HepG2 (cell line): ENCODE measurements around the gene IPP. TPM values are rescaled to one million over a fixed set of nuclear protein-coding genes. Genes with fewer than 3 reads are reported as not detected.

Experiments used
- ATAC-seq: fragments of 200-7000 bp; cut with Tn5 transposase; 3 replicates; pipeline ENCODE4 v1.9.1; 2020; ENCODE audit warnings: mild to moderate bottlenecking, moderate library complexity
- BruUV-seq: library from RNA; stranded (reverse); fragments of 400-500 nt; replicated peaks from 2 replicates; lab custom pipeline; 2021; lab: Mats Ljungman, UMichigan
- CTCF ChIA-PET: fragments of 300-600 bp; formaldehyde crosslinking; extraction: SDS; loops from one replicate; lab custom pipeline; 2021; ENCODE audit warnings: low total read pairs, inconsistent platforms, low intra/inter-chr PET ratio; lab: Yijun Ruan, JAX
- POLR2A ChIA-PET: fragments of 350-600 bp; sonication (Branson Sonifier 250); formaldehyde crosslinking; loops from one replicate; lab custom pipeline; 2020; ENCODE audit warnings: antibody characterized with exemption, inconsistent platforms; lab: Yijun Ruan, JAX
- DNase-seq: peaks from one replicate; pipeline ENCODE4 v3.0.0-alpha.2; 2015; ENCODE audit warnings: low spot score
- FAIRE-seq: peaks from 3 replicates; lab custom pipeline; 2011; peaks lifted over from hg19 to GRCh38; lab: Jason Lieb, UNC
- H2AFZ ChIP-seq: one replicate; pipeline ENCODE4 v1.6.1; 2011; ENCODE audit warnings: low read length, inconsistent platforms
- H3K27ac ChIP-seq: fragments of 300-600 bp; 3 replicates; pipeline ENCODE4 v1.8.0; 2011; ENCODE audit warnings: mixed run types, mild to moderate bottlenecking, mixed read lengths, low read length, inconsistent platforms; ENCODE audit not compliant: insufficient read depth; ENCODE audit errors: extremely low read length
- H3K27me3 ChIP-seq, 2 experiments: fragments of 200-600 bp in 1 of 2; 2 replicates in 1 of 2; 3 replicates in 1 of 2; pipeline versions ENCODE4 v1.6.0 to v1.8.0; 2011; ENCODE audit warnings: low read length in 2 of 2, mild to moderate bottlenecking in 2 of 2, moderate library complexity in 2 of 2, inconsistent platforms in 1 of 2; ENCODE audit not compliant: insufficient read depth in 2 of 2, control insufficient read depth in 1 of 2
- H3K36me3 ChIP-seq, 2 experiments: fragments of 200-600 bp in 1 of 2; replicated peaks in 1 of 2; 2 replicates in 1 of 2; 3 replicates in 1 of 2; pipeline versions ENCODE4 v1.5.1 to v1.8.0; 2011; ENCODE audit warnings: low read length in 2 of 2, inconsistent platforms in 1 of 2; ENCODE audit not compliant: insufficient read depth in 2 of 2, control insufficient read depth in 1 of 2
- H3K4me1 ChIP-seq: 2 replicates; pipeline ENCODE4 v1.5.1; 2012; ENCODE audit warnings: low read length, inconsistent platforms; ENCODE audit not compliant: insufficient read depth
- H3K4me2 ChIP-seq: 2 replicates; pipeline ENCODE4 v1.6.0; 2011; ENCODE audit warnings: low read depth, low read length, inconsistent platforms
- H3K4me3 ChIP-seq, 3 experiments: fragments of 200-600 bp in 1 of 3; sonication (generic), shearing (Covaris generic) in 1 of 3; replicated peaks in 1 of 3; 2 replicates each; pipeline ENCODE4 v1.5.1; 2011 to 2016; ENCODE audit warnings: low read length in 3 of 3, inconsistent platforms in 2 of 3, low read depth in 2 of 3, mild to moderate bottlenecking in 2 of 3, control low read depth in 1 of 3, mixed read lengths in 1 of 3; ENCODE audit not compliant: insufficient read depth in 1 of 3
- H3K79me2 ChIP-seq: one replicate; pipeline ENCODE4 v1.6.1; 2011; ENCODE audit warnings: low read length, inconsistent platforms; ENCODE audit not compliant: insufficient read depth
- H3K9ac ChIP-seq: 2 replicates; pipeline ENCODE4 v1.6.0; 2011; ENCODE audit warnings: mild to moderate bottlenecking, low read depth, low read length, inconsistent platforms; ENCODE audit not compliant: insufficient read depth
- H3K9me3 ChIP-seq: 2 replicates; pipeline ENCODE4 v1.5.1; 2012; ENCODE audit warnings: mild to moderate bottlenecking, low read length
- H4K20me1 ChIP-seq: 2 replicates; pipeline ENCODE4 v1.6.0; 2011; ENCODE audit warnings: inconsistent platforms, mild to moderate bottlenecking, low read length, moderate library complexity; ENCODE audit not compliant: insufficient read depth
- EEA1 ChIP-seq: sonication (generic); formaldehyde crosslinking; IDR thresholded peaks from 2 replicates; pipeline ENCODE4 v1.5.1; 2020; ENCODE audit warnings: mild to moderate bottlenecking, missing genetic modification reagents, borderline replicate concordance
- ETV6 ChIP-seq: sonication (generic); formaldehyde crosslinking; conservative IDR thresholded peaks from 2 replicates; pipeline ENCODE4 v1.4.0; 2020; ENCODE audit warnings: missing genetic modification reagents
- FOXK2 ChIP-seq: fragments of 450-650 bp; IDR thresholded peaks from 2 replicates; pipeline ENCODE4 v1.6.1; 2016
- GATAD1 ChIP-seq: IDR thresholded peaks from 2 replicates; pipeline ENCODE4 v1.6.1; 2016; ENCODE audit warnings: missing genetic modification reagents, missing compliant biosample characterization
- HDAC1 ChIP-seq: sonication (generic); formaldehyde crosslinking; IDR thresholded peaks from 2 replicates; pipeline ENCODE4 v1.5.1; 2020; ENCODE audit warnings: mild to moderate bottlenecking, missing genetic modification reagents
- KMT2A ChIP-seq: sonication (generic); formaldehyde crosslinking; IDR thresholded peaks from 2 replicates; pipeline ENCODE4 v1.4.0; 2020; ENCODE audit warnings: missing genetic modification reagents
- PAX8 ChIP-seq: sonication (generic); formaldehyde crosslinking; IDR thresholded peaks from 2 replicates; pipeline ENCODE4 v1.8.0; 2022; ENCODE audit warnings: mild to moderate bottlenecking, missing genetic modification reagents, borderline replicate concordance
- SAFB2 ChIP-seq: sonication (generic); formaldehyde crosslinking; IDR thresholded peaks from 2 replicates; pipeline ENCODE4 v1.5.1; 2020; ENCODE audit warnings: missing genetic modification reagents, low read depth, mild to moderate bottlenecking, borderline replicate concordance
- SMARCE1 ChIP-seq: fragments of 450-650 bp; IDR thresholded peaks from 2 replicates; pipeline ENCODE4 v1.6.1; 2017; ENCODE audit warnings: borderline replicate concordance
- U2AF1 ChIP-seq: fragments of 200-400 bp; formaldehyde crosslinking; optimal IDR thresholded peaks from 2 replicates; pipeline ENCODE3; 2017; ENCODE audit warnings: mild to moderate bottlenecking, low read depth, low read length
- ZNF576 ChIP-seq: sonication (generic); formaldehyde crosslinking; IDR thresholded peaks from 2 replicates; pipeline ENCODE4 v1.4.0; 2020; ENCODE audit warnings: mild to moderate bottlenecking, missing genetic modification reagents
- ZNF710 ChIP-seq: sonication (generic); formaldehyde crosslinking; IDR thresholded peaks from 2 replicates; pipeline ENCODE4 v1.5.0; 2020; ENCODE audit warnings: mild to moderate bottlenecking, missing genetic modification reagents, borderline replicate concordance
- ZNF816 ChIP-seq: sonication (generic); formaldehyde crosslinking; IDR thresholded peaks from 2 replicates; pipeline ENCODE4 v1.8.0; 2022; ENCODE audit warnings: missing genetic modification reagents, mild to moderate bottlenecking, borderline replicate concordance
- ZUFSP ChIP-seq: sonication (generic); formaldehyde crosslinking; IDR thresholded peaks from 2 replicates; pipeline ENCODE4 v1.9.0; 2021; ENCODE audit warnings: missing genetic modification reagents, mild to moderate bottlenecking, borderline replicate concordance
- WGBS: methylation state at CpG from one replicate; pipeline ENCODE4 v1.1.6; 2017; ENCODE audit warnings: low lambda C conversion rate; 5-methylcytosine and 5-hydroxymethylcytosine counted together
- in situ Hi-C: cut with HindIII; loops from 2 replicates; pipeline ENCODE4 v1.10.0; 2017; ENCODE audit warnings: low pct_unique_long_range_greater_than_20kb; ENCODE audit not compliant: extremely low pct_ligation_motif_present
- intact Hi-C: fragments of 100-400 bp; cut with micrococcal nuclease; formaldehyde crosslinking; loops from one replicate; pipeline ENCODE4 v1.10.0; 2022; ENCODE audit not compliant: unreplicated experiment
- polyA plus RNA-seq, 8 experiments: library from polyadenylated mRNA; depleted of rRNA in 3 of 8; stranded (reverse) in 7 of 8; unstranded in 1 of 8; fragments of >200 nt; fragmentation: Illumina TruSeq in 4 of 8; extraction: Trizol in 4 of 8; gene quantifications; 2 replicates each; pipeline versions ENCODE4 v1.2.1 to v1.2.3, GENCODE V29; 2011 to 2016; ENCODE audit warnings: low read depth in 4 of 8, missing spikeins in 1 of 8, mixed read lengths in 1 of 8; ENCODE audit not compliant: insufficient read depth in 1 of 8
- total RNA-seq, 5 experiments: library from RNA; depleted of rRNA; stranded (reverse); fragments of >200 nt; fragmentation: Illumina TruSeq; extraction: Trizol; gene quantifications; 2 replicates each; pipeline ENCODE4 v1.2.3, GENCODE V29; 2016; ENCODE audit warnings: low read depth in 1 of 5
- TF ChIP-seq, protein P1 (sequence below), 2 experiments: sonication (generic) in 1 of 2; formaldehyde crosslinking in 1 of 2; IDR thresholded peaks; 2 replicates each; pipeline versions ENCODE4 v1.4.0 to v1.6.1; 2018 to 2020; ENCODE audit warnings: missing genetic modification reagents in 2 of 2, borderline replicate concordance in 1 of 2, low read depth in 1 of 2, mild to moderate bottlenecking in 1 of 2, missing biosample characterization in 1 of 2
- TF ChIP-seq, protein P2 (sequence below): IDR thresholded peaks from 2 replicates; pipeline ENCODE4 v1.6.1; 2016; ENCODE audit warnings: low read depth, borderline replicate concordance

Gene IPP
- total and polyA plus RNA-seq, 2 of the 13 experiments (the other 11 are each of a cell fraction or from before 2014, with no cell fraction given): 3.0 to 9.7 TPM

DNA sequence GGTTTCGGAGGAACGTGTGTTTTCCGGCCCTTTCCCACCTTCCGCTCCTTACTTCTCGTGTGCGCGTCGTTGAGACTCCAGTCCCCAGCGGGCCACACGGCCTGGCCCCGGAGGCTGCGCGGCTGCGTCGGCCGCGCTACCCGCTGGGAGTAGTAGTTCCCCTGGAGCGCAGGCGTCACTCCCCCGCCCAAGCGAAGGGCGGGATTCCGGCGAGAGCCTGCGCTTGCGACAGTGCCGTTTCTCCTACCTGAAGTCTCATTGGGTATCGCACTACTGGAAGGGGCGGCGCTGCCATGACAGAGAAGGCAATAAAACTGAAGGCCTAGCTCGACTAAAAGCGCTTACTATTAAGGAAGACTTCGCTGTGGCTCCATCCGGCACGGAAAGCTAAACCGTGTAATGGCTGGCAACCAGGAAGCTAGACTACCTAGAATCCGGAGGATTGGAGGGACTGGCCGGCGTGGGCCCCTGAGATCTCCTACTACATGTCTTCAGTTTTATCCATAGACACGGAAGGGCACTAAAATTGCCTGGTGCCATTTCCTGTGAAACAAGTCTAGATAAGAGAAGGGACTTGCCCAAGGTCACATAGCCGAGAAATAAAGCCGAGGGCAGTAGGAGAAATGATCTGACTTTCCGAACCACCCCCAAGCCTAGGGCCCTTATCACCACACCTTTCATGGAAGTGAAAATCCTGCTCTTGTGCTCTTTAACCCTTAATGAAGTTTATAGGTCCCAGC, 63.3 kb downstream of the IPP start:
- in situ Hi-C loops (loop anchor here (5.0 kb wide), 1 partner anchor 115 kb away; the partner anchor contains the start of gene MAST2), intact Hi-C loops (loop anchor here (2.0 to 5.0 kb wide), 4 partner anchors 65 to 492 kb away; partner anchors contain the start of genes IPP and MAST2)
- Histone ChIP-seq H3K79me2 (peaks cover 71% of the 10 kb centered on the region), H2AFZ (peak overlapping the region; percentile 89), H3K36me3 (peaks cover 0 to 12% of the 10 kb centered on the region in 2 experiments; a peak in 3 of 5 replicates), H3K27ac (peak overlapping the region; percentile 99), H3K27me3 (peaks cover 0 to 5% of the 10 kb centered on the region in 2 experiments; a peak in 2 of 5 replicates), H4K20me1 (peaks cover 26% of the 10 kb centered on the region), H3K4me1 (peaks cover 42% of the 10 kb centered on the region), H3K4me2 (peak overlapping the region; percentile 99), H3K9ac (peak overlapping the region; percentile 100), H3K4me3 (peak overlapping the region; percentile 83 to 98 (median 93)), H3K9me3 (no peaks in the 10 kb centered on the region)
- peak; percentile 94 for ATAC-seq
- FAIRE-seq: peak; percentile 77
- peak; percentile 97 for DNase-seq
- under 1% methylated on average over 26 of the region's 44 CpGs for WGBS
- TSS peak; percentile 87 for BruUV-seq
- ChIA-PET CTCF (no interaction called here), POLR2A (interaction anchor here (0.5 to 2.7 kb wide), 21 partner anchors 9 to 384 kb away, joined by 3 to 29 read pairs (median 4); partner anchors contain the start of genes CCDC163, IPP, MMACHC and NASP)
- TF ChIP-seq KMT2A (0 out of 2 replicates have a peak, but pooled peaks have one; percentile 23), ZNF710 (CRISPR knock-in tag) (no peak), ZNF816 (CRISPR knock-in tag) (peak; percentile 58), EEA1 (CRISPR knock-in tag) (peak; percentile 68; the same call in 1 of the 2 replicates), ETV6 (CRISPR knock-in tag) (no peak), GATAD1 (peak; percentile 77), SMARCE1 (no peak), SAFB2 (0 out of 2 replicates have a peak, but pooled peaks have one; percentile 44), HDAC1 (peak; percentile 15; the same call in 1 of the 2 replicates), FOXK2 (no peak), PAX8 (CRISPR knock-in tag) (no peak), ZNF576 (no peak), U2AF1 (peak; percentile 59), ZUFSP (CRISPR knock-in tag) (no peak)
- TF ChIP-seq, protein P1, sequence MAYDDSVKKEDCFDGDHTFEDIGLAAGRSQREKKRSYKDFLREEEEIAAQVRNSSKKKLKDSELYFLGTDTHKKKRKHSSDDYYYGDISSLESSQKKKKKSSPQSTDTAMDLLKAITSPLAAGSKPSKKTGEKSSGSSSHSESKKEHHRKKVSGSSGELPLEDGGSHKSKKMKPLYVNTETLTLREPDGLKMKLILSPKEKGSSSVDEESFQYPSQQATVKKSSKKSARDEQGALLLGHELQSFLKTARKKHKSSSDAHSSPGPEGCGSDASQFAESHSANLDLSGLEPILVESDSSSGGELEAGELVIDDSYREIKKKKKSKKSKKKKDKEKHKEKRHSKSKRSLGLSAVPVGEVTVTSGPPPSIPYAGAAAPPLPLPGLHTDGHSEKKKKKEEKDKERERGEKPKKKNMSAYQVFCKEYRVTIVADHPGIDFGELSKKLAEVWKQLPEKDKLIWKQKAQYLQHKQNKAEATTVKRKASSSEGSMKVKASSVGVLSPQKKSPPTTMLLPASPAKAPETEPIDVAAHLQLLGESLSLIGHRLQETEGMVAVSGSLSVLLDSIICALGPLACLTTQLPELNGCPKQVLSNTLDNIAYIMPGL (CRISPR knock-in tag; IDR thresholded peaks at IDR 0.05; ENCODE audit: borderline replicate concordance in 1 of 2, low read depth in 1 of 2): peak in 1 of 2 experiments; percentile 79; a peak in 1 of 4 replicates
- TF ChIP-seq, protein P2, sequence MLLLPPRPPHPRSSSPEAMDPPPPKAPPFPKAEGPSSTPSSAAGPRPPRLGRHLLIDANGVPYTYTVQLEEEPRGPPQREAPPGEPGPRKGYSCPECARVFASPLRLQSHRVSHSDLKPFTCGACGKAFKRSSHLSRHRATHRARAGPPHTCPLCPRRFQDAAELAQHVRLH: no peak
